K562 (cell line): ENCODE measurements around the gene SH3GLB2. TPM values are rescaled to one million over a fixed set of nuclear protein-coding genes. Genes with fewer than 3 reads are reported as not detected.

ENCODE experiments used
- CTBP1 ChIP-seq: fragments of 450-650 bp; IDR thresholded peaks from 2 replicates; pipeline ENCODE4 v1.6.1; 2016; ENCODE audit warnings: borderline replicate concordance
- E2F8 ChIP-seq: fragments of 450-650 bp; IDR thresholded peaks from 2 replicates; pipeline ENCODE4 v1.7.1; 2018; ENCODE audit warnings: mild to moderate bottlenecking, low read depth; ENCODE audit not compliant: partially characterized antibody
- ESRRA ChIP-seq: fragments of 450-650 bp; IDR thresholded peaks from 2 replicates; pipeline ENCODE4 v1.6.1; 2014; ENCODE audit warnings: low read depth, mild to moderate bottlenecking, moderate library complexity, borderline replicate concordance
- IFI16 ChIP-seq: fragments of 250-450 bp; sonication (Bioruptor Pico); IDR thresholded peaks from 2 replicates; pipeline ENCODE4 v2.1.2; 2022; ENCODE audit warnings: mild to moderate bottlenecking, inconsistent platforms
- LEF1 ChIP-seq: fragments of 450-650 bp; IDR thresholded peaks from 2 replicates; pipeline ENCODE4 v1.6.1; 2016; ENCODE audit warnings: mild to moderate bottlenecking
- NR0B1 ChIP-seq: fragments of 450-650 bp; IDR thresholded peaks from one replicate; pipeline ENCODE4 v1.6.1; 2018; ENCODE audit warnings: mild to moderate bottlenecking, moderate library complexity; ENCODE audit not compliant: partially characterized antibody
- RBBP5 ChIP-seq: fragments of 200-600 bp; sonication (generic); IDR thresholded peaks from 2 replicates; pipeline ENCODE4 v1.6.1; 2012; ENCODE audit warnings: borderline replicate concordance, mild to moderate bottlenecking, low read length, control low read depth, inconsistent platforms; ENCODE audit not compliant: insufficient read depth, poor library complexity, severe bottlenecking
- REST ChIP-seq, 2 experiments: fragments of 450-650 bp; formaldehyde crosslinking in 1 of 2; IDR thresholded peaks; 2 replicates each; pipeline versions ENCODE4 v1.4.0 to v1.6.1; 2014 to 2020; ENCODE audit warnings: mild to moderate bottlenecking in 2 of 2, borderline replicate concordance in 1 of 2, low read depth in 1 of 2
- SAP30 ChIP-seq: fragments of 200-600 bp; sonication (generic); IDR thresholded peaks from 2 replicates; pipeline ENCODE4 v1.6.1; 2012; ENCODE audit warnings: borderline replicate concordance, low read depth, mild to moderate bottlenecking, moderate library complexity, low read length, control low read depth, inconsistent platforms; ENCODE audit not compliant: insufficient read depth, poor library complexity, severe bottlenecking
- TOE1 ChIP-seq, 2 experiments: fragments of 450-650 bp in 1 of 2; sonication (generic) in 1 of 2; formaldehyde crosslinking in 1 of 2; IDR thresholded peaks; 2 replicates each; pipeline versions ENCODE4 v1.7.1 to v1.8.0; 2016 to 2022; ENCODE audit warnings: borderline replicate concordance in 2 of 2, mild to moderate bottlenecking in 2 of 2, antibody characterized with exemption in 1 of 2, inconsistent platforms in 1 of 2, low read depth in 1 of 2, missing genetic modification reagents in 1 of 2, moderate library complexity in 1 of 2
- ZBED1 ChIP-seq: IDR thresholded peaks from 2 replicates; pipeline ENCODE4 v1.6.1; 2014
- ZBTB7A ChIP-seq: IDR thresholded peaks from 2 replicates; pipeline ENCODE4 v1.6.1; 2011; ENCODE audit warnings: low read depth, mild to moderate bottlenecking, low read length, moderate library complexity, borderline replicate concordance; ENCODE audit not compliant: control insufficient read depth
- ZNF785 ChIP-seq: fragments of 250-450 bp; sonication (Bioruptor Pico); IDR thresholded peaks from 2 replicates; pipeline ENCODE4 v1.4.0; 2020; ENCODE audit warnings: mild to moderate bottlenecking
- polyA plus RNA-seq, 8 experiments: library from polyadenylated mRNA; depleted of rRNA in 4 of 8; stranded (reverse) in 5 of 8; unstranded in 3 of 8; fragments of >200 nt; fragmentation: Nextera tagmentation in 2 of 8; fragmentation: Illumina TruSeq in 1 of 8; extraction: Ambion mirVana in 2 of 8; extraction: Trizol in 1 of 8; gene quantifications; 2 replicates each; pipeline versions ENCODE4 v1.2.1 to v1.2.3, GENCODE V29; 2011 to 2014; ENCODE audit warnings: inconsistent platforms in 1 of 8, missing spikeins in 1 of 8
- total RNA-seq, 7 experiments: library from RNA; depleted of rRNA in 6 of 7; stranded (reverse); fragments of >200 nt in 6 of 7; fragmentation: Illumina TruSeq in 2 of 7; extraction: Trizol in 2 of 7; gene quantifications; 2 replicates each; pipeline versions ENCODE4 v1.2.1 to v1.2.3, GENCODE V29; 2011 to 2021; ENCODE audit warnings: low replicate concordance in 1 of 7

The SH3GLB2 gene
- total and polyA plus RNA-seq, 9 of the 15 experiments (the other 6 are each of a cell fraction or from before 2014, with no cell fraction given): 0.20 to 118 (median 58.8) TPM

GRCh38 chr9:129036241-129036922, 8.3 kb upstream of the SH3GLB2 start, which contains the start of gene MIGA2 (continued):
- TF ChIP-seq NR0B1: no peak
- no peak for TF ChIP-seq E2F8
- TF ChIP-seq ZBED1: no peak
- no peak for TF ChIP-seq ZNF785 (CRISPR knock-in tag)
- no peak for TF ChIP-seq IFI16 (CRISPR knock-in tag)
- TF ChIP-seq ZBTB7A: peak; percentile 79; the same call in 1 of the 2 replicates
- TF ChIP-seq REST (IDR thresholded peaks at IDR 0.05; ENCODE audit: borderline replicate concordance): peak; percentile 82
- no peak for TF ChIP-seq REST (CRISPR knock-in tag; IDR thresholded peaks at IDR 0.05; ENCODE audit: low read depth)
- TF ChIP-seq ESRRA: peak; percentile 70; the same call in 1 of the 2 replicates
- peak; percentile 63 for TF ChIP-seq RBBP5
- peak; percentile 100 for TF ChIP-seq TOE1 (IDR thresholded peaks at IDR 0.05; ENCODE audit: borderline replicate concordance)
- TF ChIP-seq TOE1 (CRISPR knock-in tag; IDR thresholded peaks at IDR 0.05; ENCODE audit: borderline replicate concordance, low read depth): no peak
- peak; percentile 84 for TF ChIP-seq SAP30
- TF ChIP-seq CTBP1: peak; percentile 63; the same call in 1 of the 2 replicates
- TF ChIP-seq LEF1: no peak
